ENCODE data around the gene GPR37L1.

The GPR37L1 gene

DNA sequence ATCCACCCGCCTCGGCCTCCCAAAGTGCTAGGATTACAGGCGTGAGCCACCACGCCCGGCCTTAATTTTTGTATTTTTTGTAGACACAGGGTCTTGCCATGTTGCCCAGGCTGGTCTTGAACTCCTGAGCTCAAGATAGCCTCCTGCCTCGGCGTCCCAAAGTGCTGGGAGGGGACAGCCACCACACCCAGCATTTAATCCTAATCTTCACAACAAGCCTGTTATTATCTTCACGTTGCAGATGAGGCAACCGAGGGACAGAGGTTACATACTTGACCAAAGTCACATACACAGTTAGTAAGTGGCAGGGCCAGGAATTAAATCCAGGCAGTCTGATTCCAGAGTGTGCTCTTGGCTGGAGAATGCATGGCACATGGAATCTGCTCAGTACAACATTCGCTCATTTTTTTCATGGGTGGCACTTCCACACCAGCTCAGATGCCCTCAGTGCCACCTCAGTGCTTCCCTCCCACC, 4.8 kb upstream of the GPR37L1 start:
- TF ChIP-seq, protein P1, sequence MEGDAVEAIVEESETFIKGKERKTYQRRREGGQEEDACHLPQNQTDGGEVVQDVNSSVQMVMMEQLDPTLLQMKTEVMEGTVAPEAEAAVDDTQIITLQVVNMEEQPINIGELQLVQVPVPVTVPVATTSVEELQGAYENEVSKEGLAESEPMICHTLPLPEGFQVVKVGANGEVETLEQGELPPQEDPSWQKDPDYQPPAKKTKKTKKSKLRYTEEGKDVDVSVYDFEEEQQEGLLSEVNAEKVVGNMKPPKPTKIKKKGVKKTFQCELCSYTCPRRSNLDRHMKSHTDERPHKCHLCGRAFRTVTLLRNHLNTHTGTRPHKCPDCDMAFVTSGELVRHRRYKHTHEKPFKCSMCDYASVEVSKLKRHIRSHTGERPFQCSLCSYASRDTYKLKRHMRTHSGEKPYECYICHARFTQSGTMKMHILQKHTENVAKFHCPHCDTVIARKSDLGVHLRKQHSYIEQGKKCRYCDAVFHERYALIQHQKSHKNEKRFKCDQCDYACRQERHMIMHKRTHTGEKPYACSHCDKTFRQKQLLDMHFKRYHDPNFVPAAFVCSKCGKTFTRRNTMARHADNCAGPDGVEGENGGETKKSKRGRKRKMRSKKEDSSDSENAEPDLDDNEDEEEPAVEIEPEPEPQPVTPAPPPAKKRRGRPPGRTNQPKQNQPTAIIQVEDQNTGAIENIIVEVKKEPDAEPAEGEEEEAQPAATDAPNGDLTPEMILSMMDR (conservative IDR thresholded peaks at IDR 0.05; ENCODE audit: low read length) = no peak
- TF ChIP-seq EZH2phosphoT487 (IDR thresholded peaks at IDR 0.05; ENCODE audit: borderline replicate concordance) = no peak
- H3K9ac ChIP-seq (ENCODE audit: low read depth, low read length, poor library complexity, severe bottlenecking) = no peak overlapping the region
- H2AFZ ChIP-seq (ENCODE audit: low read length) = no peak overlapping the region
- H3K27me3 ChIP-seq (ENCODE audit: insufficient read depth, low read length, poor library complexity, severe bottlenecking) = no peaks in the 10 kb centered on the region
- no peak overlapping the region for H3K4me2 ChIP-seq (ENCODE audit: low read depth, low read length, poor library complexity, severe bottlenecking)
- no peaks in the 10 kb centered on the region for H3K9me3 ChIP-seq (ENCODE audit: insufficient read depth, low read depth, low read length)
- H3K4me3 ChIP-seq (ENCODE audit: low read length, poor library complexity, severe bottlenecking) = no peak overlapping the region
- H4K20me1 ChIP-seq (ENCODE audit: insufficient read depth, low read length, poor library complexity, severe bottlenecking) = no peaks in the 10 kb centered on the region
- no peaks in the 10 kb centered on the region for H3F3A ChIP-seq (ENCODE audit: low read depth)
- H3K36me3 ChIP-seq (ENCODE audit: insufficient read depth, low read length) = no peaks in the 10 kb centered on the region
- no peaks in the 10 kb centered on the region for H3K9me2 ChIP-seq (replicated peaks; ENCODE audit: low read depth, low read length)
- H3K79me2 ChIP-seq (ENCODE audit: insufficient read depth, low read length) = no peaks in the 10 kb centered on the region
- no peaks in the 10 kb centered on the region for H3K4me1 ChIP-seq (ENCODE audit: insufficient read depth, low read length, poor library complexity, severe bottlenecking)

DNA sequence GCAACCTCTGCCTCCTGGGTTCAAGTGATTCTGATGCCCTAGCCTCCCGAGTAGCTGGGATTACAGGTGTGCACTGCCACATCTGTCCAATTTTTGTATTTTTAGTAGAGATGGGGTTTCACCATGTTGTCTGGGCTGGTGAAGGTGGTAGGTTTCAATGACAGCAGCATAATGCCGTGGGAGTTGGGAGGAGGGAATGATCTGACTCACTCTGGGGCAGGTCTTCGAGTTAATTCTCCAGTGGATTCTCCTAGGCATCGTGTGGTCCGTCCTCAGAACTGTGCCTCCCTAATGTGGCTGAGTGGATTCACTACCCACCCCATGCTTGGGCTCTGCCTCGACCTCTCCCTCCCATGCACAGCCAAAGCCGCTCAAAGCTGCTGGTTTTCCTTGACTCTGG, 1.7 kb upstream of the GPR37L1 start:
- no peak for TF ChIP-seq EZH2phosphoT487 (IDR thresholded peaks at IDR 0.05; ENCODE audit: borderline replicate concordance)
- TF ChIP-seq, protein P1 (conservative IDR thresholded peaks at IDR 0.05; ENCODE audit: low read length) = no peak
- no peak overlapping the region for H3K9ac ChIP-seq (ENCODE audit: low read depth, low read length, poor library complexity, severe bottlenecking)
- no peaks in the 10 kb centered on the region for H3K36me3 ChIP-seq (ENCODE audit: insufficient read depth, low read length)
- no peaks in the 10 kb centered on the region for H3K27me3 ChIP-seq (ENCODE audit: insufficient read depth, low read length, poor library complexity, severe bottlenecking)
- no peaks in the 10 kb centered on the region for H3K4me1 ChIP-seq (ENCODE audit: insufficient read depth, low read length, poor library complexity, severe bottlenecking)
- no peaks in the 10 kb centered on the region for H3K79me2 ChIP-seq (ENCODE audit: insufficient read depth, low read length)
- H4K20me1 ChIP-seq (ENCODE audit: insufficient read depth, low read length, poor library complexity, severe bottlenecking) = no peaks in the 10 kb centered on the region
- H3K4me2 ChIP-seq (ENCODE audit: low read depth, low read length, poor library complexity, severe bottlenecking) = no peak overlapping the region
- no peaks in the 10 kb centered on the region for H3K9me3 ChIP-seq (ENCODE audit: insufficient read depth, low read depth, low read length)
- H3K9me2 ChIP-seq (replicated peaks; ENCODE audit: low read depth, low read length) = no peaks in the 10 kb centered on the region
- no peak overlapping the region for H3K4me3 ChIP-seq (ENCODE audit: low read length, poor library complexity, severe bottlenecking)
- no peak overlapping the region for H2AFZ ChIP-seq (ENCODE audit: low read length)
- H3F3A ChIP-seq (ENCODE audit: low read depth) = no peaks in the 10 kb centered on the region

DNA sequence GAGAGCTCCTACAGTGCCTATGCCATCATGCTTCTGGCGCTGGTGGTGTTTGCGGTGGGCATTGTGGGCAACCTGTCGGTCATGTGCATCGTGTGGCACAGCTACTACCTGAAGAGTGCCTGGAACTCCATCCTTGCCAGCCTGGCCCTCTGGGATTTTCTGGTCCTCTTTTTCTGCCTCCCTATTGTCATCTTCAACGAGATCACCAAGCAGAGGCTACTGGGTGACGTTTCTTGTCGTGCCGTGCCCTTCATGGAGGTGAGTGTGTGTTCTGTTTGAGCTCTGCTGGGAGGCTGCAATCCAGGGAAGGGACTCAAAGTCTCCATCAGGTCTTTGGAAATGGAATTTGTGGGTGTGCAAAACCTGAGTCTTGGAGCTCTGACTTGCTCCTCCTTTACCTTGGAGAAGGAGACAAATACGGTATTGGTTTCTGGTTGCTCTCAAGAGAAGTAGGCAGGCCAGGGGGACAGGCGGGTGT, 658 bp downstream of the GPR37L1 start:
- H3K4me3 ChIP-seq (ENCODE audit: low read length, poor library complexity, severe bottlenecking) = no peak overlapping the region
- H3F3A ChIP-seq (ENCODE audit: low read depth) = no peaks in the 10 kb centered on the region
- no peak overlapping the region for H3K9ac ChIP-seq (ENCODE audit: low read depth, low read length, poor library complexity, severe bottlenecking)
- no peaks in the 10 kb centered on the region for H3K9me3 ChIP-seq (ENCODE audit: insufficient read depth, low read depth, low read length)
- H3K27me3 ChIP-seq (ENCODE audit: insufficient read depth, low read length, poor library complexity, severe bottlenecking) = no peaks in the 10 kb centered on the region
- H3K9me2 ChIP-seq (replicated peaks; ENCODE audit: low read depth, low read length) = no peaks in the 10 kb centered on the region
- H4K20me1 ChIP-seq (ENCODE audit: insufficient read depth, low read length, poor library complexity, severe bottlenecking) = no peaks in the 10 kb centered on the region
- no peaks in the 10 kb centered on the region for H3K4me1 ChIP-seq (ENCODE audit: insufficient read depth, low read length, poor library complexity, severe bottlenecking)
- H2AFZ ChIP-seq (ENCODE audit: low read length) = no peak overlapping the region
- no peaks in the 10 kb centered on the region for H3K79me2 ChIP-seq (ENCODE audit: insufficient read depth, low read length)
- no peaks in the 10 kb centered on the region for H3K36me3 ChIP-seq (ENCODE audit: insufficient read depth, low read length)
- no peak for TF ChIP-seq EZH2phosphoT487 (IDR thresholded peaks at IDR 0.05; ENCODE audit: borderline replicate concordance)
- TF ChIP-seq, protein P1 (conservative IDR thresholded peaks at IDR 0.05; ENCODE audit: low read length) = no peak
- no peak overlapping the region for H3K4me2 ChIP-seq (ENCODE audit: low read depth, low read length, poor library complexity, severe bottlenecking)
